Right ventricle myocardium superior (tissue), 1 donor: Measurements from ENCODE around the gene MOB3B. TPM values are rescaled to one million over a fixed set of nuclear protein-coding genes. Genes with fewer than 3 reads are reported as not detected.

ENCODE experiments used
- ATAC-seq: fragments of 200-7000 bp; cut with Tn5 transposase; one replicate; pipeline ENCODE4 v1.9.1; 2020; ENCODE audit warnings: mild to moderate bottlenecking; ENCODE audit not compliant: poor library complexity
- DNase-seq: peaks from one replicate; pipeline ENCODE4 v3.0.0-alpha.2; 2020
- intact Hi-C: fragments of 100-400 bp; cut with DNase I; formaldehyde crosslinking; loops from one replicate; pipeline ENCODE4 v1.11.2; 2022
- long read RNA-seq: library from polyadenylated mRNA; unstranded; transcript quantifications from one replicate; pipeline ENCODE4 v2.0.0, GENCODE V29; 2021
- total RNA-seq: library from RNA; stranded (reverse); fragmentation: NEBNext Ultra II Directional; extraction: Animal tissue kit (Norgen Biotek cat#: 25700); gene quantifications from one replicate; pipeline ENCODE4 v1.2.1, GENCODE V29; 2021
- donor health status: DM: no; HTN: yes; CAD: no; lungs with severe emphysema.

MOB3B gene
- total RNA-seq = 1.5 TPM
- long read RNA-seq, full-length matches to known transcripts = 2 of 3 reads
- long read RNA-seq, partial matches to known transcripts = 0 of 3 reads
- long read RNA-seq, other reads (novel, unspliced or antisense) = 1 of 3 reads

DNA sequence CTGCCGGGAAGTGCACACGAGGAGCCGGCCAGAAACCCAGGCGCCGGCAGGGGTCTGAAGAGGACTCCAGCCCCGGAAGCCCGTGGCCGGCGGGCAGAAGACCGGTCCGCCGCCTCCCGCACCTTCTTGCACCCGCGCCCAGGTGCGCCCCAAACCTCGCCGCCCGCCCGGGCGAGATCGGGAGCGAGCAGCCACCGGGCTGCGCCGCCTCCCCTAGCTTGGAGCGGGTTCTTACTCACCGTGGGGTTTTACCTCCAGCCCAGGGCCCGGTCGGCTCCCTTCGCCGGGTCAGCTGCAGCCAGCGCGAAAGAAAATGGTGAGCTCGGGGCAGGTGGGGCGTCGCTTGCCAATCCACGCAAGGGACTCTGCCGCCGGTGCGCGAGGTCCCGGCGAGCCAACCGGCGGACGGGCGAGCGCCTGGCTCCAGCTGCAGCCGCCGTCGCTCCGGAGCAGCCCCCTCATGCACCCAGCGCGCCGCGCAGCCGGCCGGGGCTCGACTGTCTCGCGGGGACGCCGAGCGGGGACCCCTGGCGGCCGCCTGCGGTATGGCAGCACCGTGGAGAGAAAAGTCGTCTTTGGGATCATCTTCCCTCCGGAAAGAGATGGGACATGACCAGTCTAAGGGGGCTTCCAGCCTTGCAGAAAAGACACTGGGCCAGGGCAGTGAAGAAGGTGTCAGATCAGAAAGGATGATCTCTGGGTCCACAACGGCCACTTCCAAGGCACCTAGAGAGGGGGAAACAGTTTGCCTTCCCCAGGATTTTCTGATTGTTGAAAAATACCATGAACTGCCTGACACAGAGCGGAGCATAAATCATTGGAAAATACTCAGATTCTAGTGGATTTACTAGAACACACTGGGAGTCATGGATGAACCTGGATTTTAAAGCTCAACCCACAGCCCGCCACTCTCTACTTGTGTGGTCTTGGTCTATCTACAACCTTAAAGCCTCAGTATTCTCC lies at the start of gene MOB3B:
MOB3B (minus strand) TSS at position 499 of the 963 bp plus-strand sequence. CDS start 74,264 bp downstream, outside the sequence.
- peak; percentile 92 for DNase-seq
- ATAC-seq = peak; percentile 94
- intact Hi-C loops = loop anchor here (1.0 to 10.0 kb wide), 3 partner anchors 95 to 196 kb away; no protein-coding TSS in a partner anchor

DNA sequence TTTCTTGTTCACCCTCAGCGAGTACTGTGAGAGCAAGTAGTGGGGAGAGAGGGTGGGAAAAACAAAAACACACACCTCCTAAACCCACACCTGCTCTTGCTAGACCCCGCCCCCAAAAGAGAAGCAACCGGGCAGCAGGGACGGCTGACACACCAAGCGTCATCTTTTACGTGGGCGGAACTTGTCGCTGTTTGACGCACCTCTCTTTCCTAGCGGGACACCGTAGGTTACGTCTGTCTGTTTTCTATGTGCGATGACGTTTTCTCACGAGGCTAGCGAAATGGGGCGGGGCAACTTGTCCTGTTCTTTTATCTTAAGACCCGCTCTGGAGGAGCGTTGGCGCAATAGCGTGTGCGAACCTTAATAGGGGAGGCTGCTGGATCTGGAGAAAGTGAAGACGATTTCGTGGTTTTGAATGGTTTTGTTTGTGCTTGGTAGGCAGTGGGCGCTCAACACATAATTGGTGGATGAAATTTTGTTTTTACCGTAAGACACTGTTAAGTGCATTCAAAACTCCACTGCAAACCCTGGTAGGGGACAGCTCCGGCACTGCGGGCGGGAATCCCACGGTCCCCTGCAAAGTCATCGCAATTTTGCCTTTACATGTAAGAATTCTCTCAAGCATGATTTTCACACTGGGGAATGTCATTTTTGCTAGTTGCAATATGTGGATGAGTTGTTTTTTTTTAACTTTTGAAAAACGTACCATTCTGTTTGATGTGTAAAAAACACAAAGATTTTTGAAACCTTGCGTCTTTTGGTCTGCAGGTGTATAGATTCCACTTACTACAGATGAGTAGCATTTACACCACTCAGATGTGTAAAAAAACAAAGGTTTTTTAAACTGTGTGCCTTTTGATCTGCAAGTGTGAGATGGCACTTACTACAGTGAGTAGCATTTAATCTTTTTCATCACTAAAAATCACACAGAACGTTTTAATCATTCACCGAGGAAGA lies 44.3 kb upstream of the MOB3B start:
- DNase-seq (peak; percentile 96), ATAC-seq (peak; percentile 92)
- intact Hi-C loops = no loop called here

DNA sequence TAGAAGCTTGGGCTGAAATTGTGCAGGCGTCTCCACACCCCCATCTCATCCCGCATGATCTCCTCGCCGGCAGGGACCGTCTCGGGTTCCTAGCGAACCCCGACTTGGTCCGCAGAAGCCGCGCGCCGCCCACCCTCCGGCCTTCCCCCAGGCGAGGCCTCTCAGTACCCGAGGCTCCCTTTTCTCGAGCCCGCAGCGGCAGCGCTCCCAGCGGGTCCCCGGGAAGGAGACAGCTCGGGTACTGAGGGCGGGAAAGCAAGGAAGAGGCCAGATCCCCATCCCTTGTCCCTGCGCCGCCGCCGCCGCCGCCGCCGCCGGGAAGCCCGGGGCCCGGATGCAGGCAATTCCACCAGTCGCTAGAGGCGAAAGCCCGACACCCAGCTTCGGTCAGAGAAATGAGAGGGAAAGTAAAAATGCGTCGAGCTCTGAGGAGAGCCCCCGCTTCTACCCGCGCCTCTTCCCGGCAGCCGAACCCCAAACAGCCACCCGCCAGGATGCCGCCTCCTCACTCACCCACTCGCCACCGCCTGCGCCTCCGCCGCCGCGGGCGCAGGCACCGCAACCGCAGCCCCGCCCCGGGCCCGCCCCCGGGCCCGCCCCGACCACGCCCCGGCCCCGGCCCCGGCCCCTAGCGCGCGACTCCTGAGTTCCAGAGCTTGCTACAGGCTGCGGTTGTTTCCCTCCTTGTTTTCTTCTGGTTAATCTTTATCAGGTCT lies 43.5 kb upstream of the MOB3B start, which contains the start of gene C9orf72:
C9orf72 (minus strand) TSS at position 564 of the 716 bp plus-strand sequence. CDS start 6,361 bp downstream, outside the sequence.
- ATAC-seq (peak; percentile 96), DNase-seq (peak; percentile 86)
- intact Hi-C loops = no loop called here

DNA sequence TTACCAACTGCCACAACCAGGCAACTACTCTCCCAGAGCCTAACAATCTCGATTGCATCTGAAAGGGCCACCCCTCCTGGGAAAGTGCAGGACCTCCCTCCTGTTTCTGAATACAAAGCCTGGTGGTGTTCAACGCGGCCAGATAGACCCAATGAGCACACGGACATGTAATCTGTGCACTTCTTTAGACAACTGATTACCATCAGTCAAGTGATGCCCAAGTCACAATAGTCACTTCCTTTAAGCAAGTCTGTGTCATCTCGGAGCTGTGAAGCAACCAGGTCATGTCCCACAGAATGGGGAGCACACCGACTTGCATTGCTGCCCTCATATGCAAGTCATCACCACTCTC lies 42.9 kb upstream of the MOB3B start:
- intact Hi-C loops = no loop called here
- DNase-seq (no peak), ATAC-seq (peak; percentile 26)

DNA sequence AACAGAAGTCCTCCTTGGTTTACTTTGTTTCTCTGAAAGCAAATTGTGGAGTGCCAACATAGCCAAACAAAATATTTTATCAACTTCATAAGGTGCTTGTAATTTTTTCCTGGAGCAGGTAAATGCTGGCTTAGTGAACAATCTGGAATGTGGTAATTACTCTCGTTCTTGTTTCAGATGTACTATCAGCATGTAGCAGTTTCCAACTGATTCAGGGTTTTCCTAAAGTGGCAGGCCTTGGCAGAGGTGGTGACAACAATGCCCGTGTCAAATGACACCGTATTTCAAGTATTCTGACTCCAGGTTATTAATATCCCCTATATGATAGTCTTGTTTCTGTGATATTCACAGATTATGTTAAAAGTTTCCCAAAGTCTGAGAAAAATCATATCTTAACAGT lies 42.4 kb upstream of the MOB3B start:
- ATAC-seq = no peak
- intact Hi-C loops = no loop called here

DNA sequence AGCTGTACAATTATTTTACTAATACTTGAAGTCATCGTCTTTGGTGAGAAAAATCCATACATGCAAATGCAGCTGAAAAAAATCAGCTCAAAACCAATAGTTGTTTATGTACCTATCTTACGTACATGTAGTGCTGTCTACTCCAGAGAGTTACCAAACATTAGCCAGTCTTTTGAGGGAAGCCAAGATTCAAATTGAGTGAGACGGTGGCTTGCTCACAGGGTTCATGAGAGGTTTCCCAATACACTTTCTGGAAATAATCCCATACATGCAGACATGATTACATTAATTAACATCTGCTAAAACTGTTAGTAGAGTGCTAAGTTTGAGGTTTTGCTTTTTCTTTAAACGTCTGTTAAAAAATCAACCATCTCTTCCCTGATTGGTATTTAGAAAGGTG lies 41.4 kb upstream of the MOB3B start:
- ATAC-seq (no peak), DNase-seq (no peak)
- intact Hi-C loops = no loop called here

More for the DNA sequence above, 42.4 kb upstream of the MOB3B start:
- no peak for DNase-seq

DNA sequence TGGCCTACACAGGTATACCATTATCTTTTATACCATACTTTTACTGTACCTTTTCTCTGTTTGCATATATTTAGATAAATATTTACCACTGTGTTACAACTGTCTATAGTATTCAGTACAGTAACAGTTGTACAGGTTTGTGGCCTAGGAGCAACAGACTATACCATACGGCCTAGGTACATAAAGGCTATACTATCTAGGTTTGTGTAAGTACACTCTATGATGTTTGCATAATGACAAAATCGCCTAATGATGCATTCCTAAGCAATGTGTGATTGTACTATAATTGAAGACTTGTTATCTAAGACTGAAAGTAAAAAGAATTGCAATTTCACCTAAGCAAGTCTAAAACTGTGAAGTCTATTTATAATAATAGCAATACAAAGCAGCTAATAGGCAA lies 39.8 kb upstream of the MOB3B start:
- no peak for ATAC-seq
- intact Hi-C loops = no loop called here

DNA sequence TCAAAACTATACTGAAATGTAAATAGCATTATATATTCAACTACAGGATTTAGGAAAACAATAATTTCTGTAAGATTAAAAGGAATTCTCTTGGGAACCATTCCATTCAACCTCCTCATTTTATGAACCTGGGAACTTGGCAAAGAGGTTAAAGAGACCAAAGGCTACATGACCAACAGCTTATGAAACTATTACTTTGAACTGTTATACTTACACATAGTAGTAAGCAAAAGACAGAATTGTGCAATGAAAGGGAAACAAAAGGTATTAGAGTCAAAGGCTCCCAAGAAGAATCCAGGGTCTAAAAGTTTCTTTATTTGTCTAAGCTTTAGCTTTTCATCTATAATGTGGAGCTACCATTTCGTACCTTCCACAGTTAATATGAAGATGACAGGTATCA lies 36.5 kb upstream of the MOB3B start:
- intact Hi-C loops = no loop called here
- no peak for ATAC-seq
- no peak for DNase-seq

More for the DNA sequence above, 39.8 kb upstream of the MOB3B start:
- no peak for DNase-seq

DNA sequence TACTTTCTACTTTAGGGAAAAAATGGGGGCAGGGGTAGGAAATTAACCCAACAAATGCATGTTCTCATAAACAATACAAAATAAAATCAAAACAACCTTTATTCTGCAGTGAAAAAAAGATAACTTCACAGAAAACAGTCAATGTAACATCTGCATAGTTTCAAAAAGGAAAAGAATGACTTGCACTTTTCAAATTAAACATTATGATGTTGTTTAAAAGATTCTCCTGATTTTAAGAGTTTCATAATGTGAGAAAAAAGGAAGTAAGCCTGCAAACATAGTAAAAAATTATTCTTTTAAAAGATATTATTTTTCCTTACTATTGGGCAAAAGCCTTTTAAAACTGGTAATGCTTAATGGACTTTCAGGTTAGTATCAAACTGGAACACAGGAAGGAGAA lies 36.1 kb upstream of the MOB3B start:
- DNase-seq (no peak), ATAC-seq (no peak)
- intact Hi-C loops = no loop called here

DNA sequence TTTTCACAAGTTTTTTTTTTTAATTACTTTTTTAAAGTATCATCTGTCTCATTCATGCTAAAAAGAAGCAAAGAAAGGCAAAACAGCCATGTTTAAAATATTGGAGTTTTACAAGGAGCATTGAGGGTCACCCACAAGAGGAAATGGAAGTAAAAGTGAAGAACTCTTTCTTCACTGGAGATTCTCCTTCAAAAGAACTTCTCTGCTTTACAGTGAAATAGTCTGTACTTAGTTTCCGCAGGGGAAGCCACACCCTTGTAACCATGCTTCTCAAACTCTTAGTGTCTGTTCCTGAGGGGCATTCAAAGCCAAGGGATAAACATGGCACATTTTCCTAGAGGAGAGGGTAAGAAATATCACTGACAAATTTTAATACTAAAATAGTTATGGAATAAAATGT lies 35.1 kb upstream of the MOB3B start:
- DNase-seq (no peak), ATAC-seq (peak; percentile 49)
- intact Hi-C loops = no loop called here

DNA sequence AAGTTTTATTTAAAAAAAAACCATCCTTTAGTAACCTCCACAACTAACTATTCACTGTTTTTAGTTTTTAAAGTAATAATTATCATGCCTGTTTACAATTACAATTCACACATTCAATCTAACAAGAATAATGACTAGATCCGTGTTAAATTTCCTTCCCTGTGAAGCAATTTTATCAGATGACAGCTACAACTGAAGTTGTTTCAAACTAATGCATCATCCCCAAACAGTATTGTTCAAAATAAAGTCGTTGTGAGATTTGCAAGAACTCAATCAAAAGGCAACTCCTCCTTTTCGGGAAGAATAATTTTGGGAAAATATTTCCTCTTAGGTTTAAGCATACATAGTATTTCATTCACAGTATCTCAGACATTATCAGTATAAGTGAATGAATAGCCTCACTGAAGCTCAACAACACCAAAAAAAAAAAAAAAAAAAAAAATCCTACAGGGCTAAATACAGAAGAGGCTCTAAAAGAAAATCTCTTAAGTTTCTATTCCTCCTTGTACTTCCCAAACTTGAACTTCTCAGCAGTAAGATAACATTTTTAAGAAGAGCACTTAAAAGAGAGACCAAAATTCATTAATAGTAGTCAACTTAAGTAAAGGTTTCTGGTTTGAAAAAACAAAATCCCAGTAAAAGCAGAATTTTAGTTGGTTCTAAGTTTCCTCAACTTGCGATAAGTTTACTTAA lies 34.3 kb upstream of the MOB3B start:
- peak; percentile 28 for ATAC-seq
- intact Hi-C loops = no loop called here
- no peak for DNase-seq

DNA sequence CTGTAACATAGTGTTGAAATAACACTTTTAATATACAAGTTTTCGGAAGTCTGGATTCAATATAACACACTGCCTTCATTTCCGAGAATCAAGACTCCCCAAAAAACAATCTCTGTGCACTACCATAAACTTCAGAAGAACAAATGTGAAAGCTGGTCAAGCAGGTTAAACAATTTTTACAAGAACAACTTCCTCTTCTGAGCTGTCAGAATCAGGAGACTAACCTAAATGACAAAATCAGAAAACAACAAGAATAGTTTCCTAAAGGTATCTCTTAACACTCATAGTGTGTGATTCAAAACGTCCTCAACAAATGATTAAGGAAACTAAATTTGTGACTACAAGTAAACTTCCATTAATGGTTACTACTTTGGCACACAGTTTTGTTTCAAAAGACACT lies 32.1 kb upstream of the MOB3B start:
- intact Hi-C loops = no loop called here
- DNase-seq (no peak), ATAC-seq (no peak)

DNA sequence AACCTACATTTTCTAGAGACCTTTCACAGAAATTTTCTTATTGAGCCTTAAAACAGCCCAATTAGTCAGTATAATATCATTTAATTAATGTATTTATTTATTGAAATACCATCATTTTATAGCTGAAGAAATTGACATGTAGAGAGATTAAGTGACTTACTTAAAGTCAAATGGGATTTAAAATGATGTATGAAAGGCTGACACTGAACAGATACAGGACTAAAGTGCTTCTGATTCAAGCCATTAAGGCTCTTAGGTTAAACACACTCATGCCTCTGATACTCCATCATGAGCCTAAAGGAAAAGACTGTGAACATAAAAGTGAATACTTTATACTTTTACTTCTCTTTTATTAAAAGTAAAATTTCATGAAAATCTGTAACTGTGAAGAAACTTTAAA lies 30.8 kb upstream of the MOB3B start:
- ATAC-seq = no peak
- intact Hi-C loops = no loop called here
- no peak for DNase-seq

DNA sequence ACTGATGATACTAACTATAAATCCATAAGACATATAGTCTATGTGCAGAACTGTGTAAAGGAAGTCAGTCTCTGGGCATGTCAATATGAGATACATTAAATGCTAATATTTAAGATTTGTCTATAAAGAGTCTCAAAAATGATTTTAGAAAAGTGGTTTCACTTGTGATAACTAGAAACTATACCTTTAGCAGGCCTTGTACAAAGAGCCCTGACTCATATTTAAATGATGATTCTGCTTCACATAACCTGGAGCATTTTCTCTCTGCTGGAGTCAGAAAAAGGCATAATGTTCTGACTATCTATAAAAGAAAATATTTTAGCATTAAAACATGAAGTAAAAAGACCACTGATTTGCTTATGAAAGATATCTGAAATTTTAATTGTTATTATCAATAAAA lies 28.7 kb upstream of the MOB3B start:
- DNase-seq (no peak), ATAC-seq (no peak)
- intact Hi-C loops = no loop called here

DNA sequence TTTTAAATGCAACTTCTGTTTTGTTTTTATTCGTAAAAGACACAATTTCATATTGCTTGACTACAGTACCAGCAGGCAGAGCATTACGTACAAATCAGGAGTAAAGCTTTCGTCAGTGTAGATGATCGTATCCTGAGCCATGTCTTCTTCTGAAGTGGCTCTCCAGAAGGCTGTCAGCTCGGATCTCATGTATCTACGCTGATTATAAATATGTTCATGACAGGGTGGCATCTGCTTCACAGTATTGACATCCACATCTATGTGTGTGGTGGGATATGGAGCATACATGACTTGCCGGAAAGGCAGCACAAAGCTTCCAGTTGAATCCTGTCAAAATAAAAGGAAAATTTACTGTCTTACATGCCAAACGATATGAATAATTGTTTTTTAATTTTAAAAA lies 26.9 kb upstream of the MOB3B start:
- ATAC-seq (no peak), DNase-seq (no peak)
- intact Hi-C loops = no loop called here

DNA sequence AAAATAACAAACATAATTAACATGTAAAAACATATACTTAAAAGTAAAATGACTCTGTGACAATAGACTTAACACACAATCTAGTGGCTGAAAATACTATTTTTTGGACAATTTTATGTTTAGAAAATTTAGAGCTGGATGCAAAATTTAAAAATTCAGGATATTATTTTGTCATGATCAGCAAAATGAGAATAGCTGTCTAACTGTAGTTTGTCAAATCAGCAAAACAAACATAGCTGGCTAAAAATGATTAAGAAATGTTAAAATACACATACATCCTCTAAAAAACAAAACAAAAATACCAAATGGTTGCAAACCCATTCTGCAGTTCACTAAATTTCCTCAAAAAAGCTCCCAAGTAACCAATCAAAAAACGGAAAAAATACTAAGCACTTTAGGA lies 25.1 kb upstream of the MOB3B start:
- DNase-seq = no peak
- ATAC-seq = no peak
- intact Hi-C loops = no loop called here

DNA sequence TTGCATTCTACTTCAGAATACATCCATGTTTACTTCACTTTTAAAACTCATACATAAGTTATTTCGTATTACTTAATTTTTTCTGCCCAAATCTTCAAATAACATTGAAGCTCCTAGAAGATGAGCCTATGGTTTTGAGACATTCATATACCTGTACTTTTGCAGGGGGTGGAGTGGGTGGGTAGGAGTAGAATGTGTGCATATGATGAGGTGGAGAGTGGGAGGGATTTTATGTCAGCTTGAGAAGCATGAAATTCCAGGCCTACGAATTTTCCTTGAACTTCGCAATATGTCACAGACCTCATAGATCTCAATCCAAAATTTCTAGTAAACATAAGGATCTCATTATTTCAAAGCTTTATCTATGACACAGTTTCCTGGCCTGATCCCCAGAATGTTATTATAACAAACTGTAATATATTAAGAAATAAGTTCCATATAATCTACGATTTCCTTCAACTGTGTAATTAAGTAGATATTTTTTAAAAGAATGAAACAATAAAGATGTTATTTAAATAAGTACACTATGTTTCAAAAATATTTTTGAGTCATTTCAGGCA lies 19.7 kb upstream of the MOB3B start:
- DNase-seq (no peak), ATAC-seq (no peak)
- intact Hi-C loops = loop anchor here (5.0 to 10.0 kb wide), 2 partner anchors 64 to 217 kb away; no protein-coding TSS in a partner anchor
